Lung (tissue), 12 donors: ENCODE results near the gene PCGF3. TPM values are rescaled to one million over a fixed set of nuclear protein-coding genes. Genes with fewer than 3 reads are reported as not detected.

Experiments
- ATAC-seq: fragments of 200-7000 bp; cut with Tn5 transposase; one replicate; pipeline ENCODE4 v1.9.1; 2020; ENCODE audit warnings: moderate number of reproducible peaks; ENCODE audit not compliant: insufficient read depth, low FRiP score
- DNase-seq, 3 donors: peaks; one replicate each; pipeline ENCODE4 v3.0.0-alpha.2; 2013 to 2017
- H3K27ac ChIP-seq, 2 donors: one replicate each; pipeline ENCODE4 v1.5.1; 2013; ENCODE audit warnings: mild to moderate bottlenecking in 2 of 2, moderate library complexity in 2 of 2, control low read depth in 1 of 2, inconsistent platforms in 1 of 2, low read depth in 1 of 2, low read length in 1 of 2
- H3K27me3 ChIP-seq, 3 donors: one replicate each; pipeline ENCODE4 v1.5.1; 2013; ENCODE audit warnings: low read length in 2 of 3; ENCODE audit not compliant: control insufficient read depth in 3 of 3, insufficient read depth in 3 of 3
- H3K36me3 ChIP-seq, 4 donors: one replicate each; pipeline ENCODE4 v1.5.1; 2013; ENCODE audit warnings: low read length in 4 of 4, mild to moderate bottlenecking in 1 of 4, moderate library complexity in 1 of 4; ENCODE audit not compliant: control insufficient read depth in 4 of 4, insufficient read depth in 4 of 4
- H3K4me1 ChIP-seq, 5 donors: one replicate each; pipeline ENCODE4 v1.5.1; 2013; ENCODE audit warnings: low read length in 5 of 5, mild to moderate bottlenecking in 2 of 5, moderate library complexity in 1 of 5; ENCODE audit not compliant: control insufficient read depth in 5 of 5, insufficient read depth in 5 of 5
- H3K4me3 ChIP-seq: one replicate; pipeline ENCODE4 v1.5.1; 2013; ENCODE audit warnings: mild to moderate bottlenecking, control low read depth, moderate library complexity
- H3K9ac ChIP-seq, 2 donors: one replicate each; pipeline ENCODE4 v1.5.1; 2013; ENCODE audit warnings: low read length in 2 of 2, control low read depth in 1 of 2; ENCODE audit not compliant: insufficient read depth in 1 of 2
- H3K9me3 ChIP-seq, 4 donors: one replicate each; pipeline ENCODE4 v1.5.1; 2013; ENCODE audit warnings: low read length in 3 of 4, mild to moderate bottlenecking in 1 of 4, moderate library complexity in 1 of 4; ENCODE audit not compliant: control insufficient read depth in 4 of 4, insufficient read depth in 3 of 4
- WGBS, 2 donors: extraction: QIAGEN DNeasy Blood & Tissue Kit; methylation state at CpG; one replicate each; pipeline ENCODE4 v1.1.7; 2013; 5-methylcytosine and 5-hydroxymethylcytosine counted together
- polyA plus RNA-seq, 2 donors: library from polyadenylated mRNA; stranded (reverse); fragments of 200-250 nt; gene quantifications; one replicate each; pipeline ENCODE4 v1.2.1, GENCODE V29; 2013
- total RNA-seq, 2 donors: library from RNA; depleted of rRNA in 1 of 2; stranded (reverse); fragments of >200 nt in 1 of 2; gene quantifications; one replicate each; pipeline ENCODE4 v1.2.1, GENCODE V29; 2014 to 2021
- TF ChIP-seq, protein P1 (sequence below): IDR thresholded peaks from 2 replicates; pipeline ENCODE4 v1.5.1; 2012; ENCODE audit warnings: mild to moderate bottlenecking; ENCODE audit errors: control extremely low read depth, extremely low read depth
- donor health status: control.
- donor health status: control.
- donor health status: Bipolar disorder and iron deficiency.
- donor health status: healthy.
- donor health status: DM: yes; HTN: yes; CAD: no.

PCGF3 gene
- total and polyA plus RNA-seq, 4 donors, result 29.3 to 66.8 (median 43.3) TPM

DNA sequence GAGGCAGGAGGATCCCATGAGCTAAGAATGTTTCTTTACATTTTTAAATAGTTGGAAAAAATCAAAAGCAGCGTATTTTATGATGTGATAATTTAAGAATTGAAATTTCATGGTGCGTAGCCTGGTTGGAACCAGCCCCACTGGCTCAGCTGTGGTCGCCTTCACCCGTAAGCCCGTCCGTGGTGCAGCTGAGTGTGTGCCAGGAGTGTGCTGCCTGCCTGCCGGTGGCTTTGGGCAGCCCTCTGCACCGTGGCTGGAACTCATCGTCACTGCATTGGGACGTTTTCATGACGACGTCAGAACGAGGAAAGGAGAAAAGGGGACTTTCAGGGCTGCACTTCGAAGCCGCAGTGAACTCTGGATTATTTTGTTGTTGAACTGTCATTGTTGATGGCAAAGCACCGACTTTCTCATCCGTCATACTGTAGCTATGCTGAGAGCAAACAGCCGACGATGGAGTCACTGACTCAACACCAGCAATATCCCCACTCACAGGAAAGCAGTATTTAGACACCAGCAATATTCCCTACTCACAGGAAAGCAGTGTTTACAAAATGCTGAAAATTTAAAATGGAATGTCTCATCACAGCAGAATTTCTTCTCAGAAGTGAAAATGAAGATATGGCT is 35.1 kb downstream of the PCGF3 start:
- DNase-seq, result no peak
- no peak overlapping the region for H3K27ac ChIP-seq
- H3K36me3 ChIP-seq, result peaks cover 10 to 23% (median 16%) of the 10 kb centered on the region in 4 donors
- no peak overlapping the region for H3K4me3 ChIP-seq
- ATAC-seq, result no peak
- 74% methylated on average over 19 of the region's 19 CpGs for whole genome bisulfite sequencing, 2 donors
- TF ChIP-seq, protein P1, sequence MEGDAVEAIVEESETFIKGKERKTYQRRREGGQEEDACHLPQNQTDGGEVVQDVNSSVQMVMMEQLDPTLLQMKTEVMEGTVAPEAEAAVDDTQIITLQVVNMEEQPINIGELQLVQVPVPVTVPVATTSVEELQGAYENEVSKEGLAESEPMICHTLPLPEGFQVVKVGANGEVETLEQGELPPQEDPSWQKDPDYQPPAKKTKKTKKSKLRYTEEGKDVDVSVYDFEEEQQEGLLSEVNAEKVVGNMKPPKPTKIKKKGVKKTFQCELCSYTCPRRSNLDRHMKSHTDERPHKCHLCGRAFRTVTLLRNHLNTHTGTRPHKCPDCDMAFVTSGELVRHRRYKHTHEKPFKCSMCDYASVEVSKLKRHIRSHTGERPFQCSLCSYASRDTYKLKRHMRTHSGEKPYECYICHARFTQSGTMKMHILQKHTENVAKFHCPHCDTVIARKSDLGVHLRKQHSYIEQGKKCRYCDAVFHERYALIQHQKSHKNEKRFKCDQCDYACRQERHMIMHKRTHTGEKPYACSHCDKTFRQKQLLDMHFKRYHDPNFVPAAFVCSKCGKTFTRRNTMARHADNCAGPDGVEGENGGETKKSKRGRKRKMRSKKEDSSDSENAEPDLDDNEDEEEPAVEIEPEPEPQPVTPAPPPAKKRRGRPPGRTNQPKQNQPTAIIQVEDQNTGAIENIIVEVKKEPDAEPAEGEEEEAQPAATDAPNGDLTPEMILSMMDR, result no peak
- H3K9ac ChIP-seq, result no peak overlapping the region
- H3K27me3 ChIP-seq, result no peaks in the 10 kb centered on the region
- no peaks in the 10 kb centered on the region for H3K4me1 ChIP-seq
- H3K9me3 ChIP-seq, result no peaks in the 10 kb centered on the region

DNA sequence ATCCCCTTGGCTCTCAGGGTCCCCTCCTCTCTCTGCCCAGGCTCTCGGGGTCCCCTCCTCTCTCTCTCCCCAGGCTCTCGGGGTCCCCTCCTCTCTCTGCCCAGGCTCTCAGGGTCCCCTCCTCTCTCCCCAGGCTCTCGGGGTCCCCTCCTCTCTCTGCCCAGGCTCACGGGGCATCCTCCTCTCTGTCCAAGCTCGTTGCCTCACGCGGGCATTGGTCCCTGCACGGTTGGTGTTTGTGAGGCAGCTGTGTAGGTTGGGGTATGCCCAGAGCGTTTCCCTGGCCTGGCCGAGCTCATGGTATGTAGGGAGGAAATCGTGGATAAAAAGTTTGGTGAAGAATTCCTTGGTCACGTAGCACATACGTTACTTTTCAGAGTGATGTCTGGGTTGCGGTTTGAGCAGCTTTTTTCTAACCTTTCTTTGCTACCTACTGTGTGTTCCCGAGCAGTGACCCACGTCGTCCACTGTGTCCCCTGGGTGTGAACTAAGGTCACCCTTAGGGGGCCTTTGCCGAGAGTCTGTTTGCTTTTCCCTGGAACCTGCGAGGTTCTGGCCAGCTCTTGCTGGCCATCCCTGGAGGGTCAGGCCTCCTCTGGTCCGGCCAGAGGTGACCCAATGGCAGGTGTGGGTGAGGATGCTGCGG is 36.6 kb downstream of the PCGF3 start:
- TF ChIP-seq, protein P1, result no peak
- ATAC-seq, result no peak
- H3K9me3 ChIP-seq, result no peaks in the 10 kb centered on the region
- DNase-seq, result no peak
- no peak overlapping the region for H3K4me3 ChIP-seq
- no peaks in the 10 kb centered on the region for H3K27me3 ChIP-seq
- WGBS, 2 donors, result 85 to 88% methylated on average over 20 to 21 of the region's 21 CpGs
- no peak overlapping the region for H3K9ac ChIP-seq
- no peak overlapping the region for H3K27ac ChIP-seq
- H3K4me1 ChIP-seq, result no peaks in the 10 kb centered on the region
- peaks cover 9 to 21% (median 15%) of the 10 kb centered on the region in 4 donors for H3K36me3 ChIP-seq

DNA sequence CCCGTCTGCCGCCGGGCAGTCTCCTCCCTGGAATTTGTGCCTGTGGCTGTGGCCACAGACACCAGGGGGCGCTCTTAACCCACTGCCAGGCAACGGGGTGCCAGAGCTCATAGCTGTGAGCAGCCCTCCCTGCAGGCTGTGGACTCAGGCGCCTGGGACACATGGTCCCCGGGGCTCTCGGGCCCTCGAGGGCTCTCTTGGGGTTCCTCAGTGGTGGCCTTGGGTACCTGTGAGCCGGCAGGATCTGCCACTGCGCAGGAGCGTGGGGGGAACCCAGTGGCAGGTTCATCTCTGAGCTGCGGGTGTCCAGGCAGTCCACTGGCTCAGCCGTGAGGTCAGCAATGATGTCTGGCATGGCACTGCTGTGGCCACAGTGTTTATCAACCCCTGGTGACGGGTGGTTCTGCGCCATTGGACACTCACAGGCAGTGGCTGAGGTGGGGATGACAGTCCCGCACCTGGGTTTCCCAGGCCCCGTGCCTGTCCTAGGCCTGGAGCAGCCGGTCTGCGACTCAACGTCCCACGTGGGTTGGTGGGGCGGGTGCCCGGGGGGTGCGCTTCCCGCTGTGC is 37.2 kb downstream of the PCGF3 start:
- 77 to 80% methylated on average over 26 of the region's 26 CpGs for WGBS, 2 donors
- H3K27me3 ChIP-seq, result no peaks in the 10 kb centered on the region
- no peak overlapping the region for H3K27ac ChIP-seq
- no peaks in the 10 kb centered on the region for H3K9me3 ChIP-seq
- peaks cover 5 to 16% (median 12%) of the 10 kb centered on the region in 4 donors for H3K36me3 ChIP-seq
- no peak overlapping the region for H3K4me3 ChIP-seq
- no peak overlapping the region for H3K9ac ChIP-seq
- TF ChIP-seq, protein P1, result peak; percentile 66
- H3K4me1 ChIP-seq, result no peaks in the 10 kb centered on the region
- ATAC-seq (peak; percentile 93), DNase-seq (peak; percentile 24 to 59 (median 42))
